Activated CD8-positive, alpha-beta T cell treated with anti-CD3 and anti-CD28 coated beads for 36 hours (primary cell): ENCODE measurements around the gene KNL1. TPM values are rescaled to one million over a fixed set of nuclear protein-coding genes. Genes with fewer than 3 reads are reported as not detected.

Experiments used
- ATAC-seq: fragments of 200-7000 bp; cut with Tn5 transposase; one replicate; pipeline ENCODE4 v1.10.0; 2021; ENCODE audit warnings: mild to moderate bottlenecking, moderate library complexity
- CTCF ChIA-PET: fragments of 350-600 bp; sonication (Branson Sonifier 250); formaldehyde crosslinking; loops from one replicate; lab custom pipeline; 2021; ENCODE audit warnings: antibody characterized with exemption; lab: Charles Lee
- POLR2A ChIA-PET: fragments of 350-600 bp; sonication (Branson Sonifier 250); formaldehyde crosslinking; loops from one replicate; lab custom pipeline; 2021; ENCODE audit warnings: antibody characterized with exemption; lab: Charles Lee
- DNase-seq: peaks from one replicate; pipeline ENCODE4 v3.0.0-alpha.2; 2020
- H3K27ac Mint-ChIP-seq: one replicate; pipeline ENCODE4 v1.8.0; 2021; ENCODE audit warnings: mild to moderate bottlenecking, mixed read lengths
- H3K27me3 Mint-ChIP-seq: one replicate; pipeline ENCODE4 v1.8.0; 2021; ENCODE audit warnings: mixed read lengths
- H3K36me3 Mint-ChIP-seq: one replicate; pipeline ENCODE4 v1.8.0; 2021; ENCODE audit warnings: low read depth, mixed read lengths
- H3K4me1 Mint-ChIP-seq: one replicate; pipeline ENCODE4 v1.8.0; 2021; ENCODE audit warnings: low read depth, mixed read lengths
- H3K4me3 Mint-ChIP-seq: one replicate; pipeline ENCODE4 v1.8.0; 2021; ENCODE audit warnings: mild to moderate bottlenecking, moderate library complexity, mixed read lengths
- H3K9me3 Mint-ChIP-seq: one replicate; pipeline ENCODE4 v1.8.0; 2021; ENCODE audit warnings: mixed read lengths
- intact Hi-C: fragments of 100-400 bp; cut with micrococcal nuclease; formaldehyde crosslinking; loops from one replicate; pipeline ENCODE4 v1.10.0; 2022
- total RNA-seq, 2 experiments: library from RNA; stranded (reverse); gene quantifications; one replicate each; pipeline ENCODE4 v1.2.3, GENCODE V29; 2021
- TF ChIP-seq, protein P1 (sequence below): fragments of 200-600 bp; IDR thresholded peaks from one replicate; pipeline ENCODE4 v1.8.0; 2022; ENCODE audit warnings: antibody characterized with exemption, mild to moderate bottlenecking

KNL1 gene
- total RNA-seq, 2 experiments from 2014 or later: 20.9 to 22.8 TPM

GRCh38 chr15:40598672-40599071, 4.6 kb downstream of the KNL1 start:
- ATAC-seq: no peak
- Mint-ChIP-seq H3K27ac (no peak overlapping the region), H3K9me3 (no peaks in the 10 kb centered on the region), H3K36me3 (peaks cover under 1% of the 10 kb centered on the region), H3K27me3 (peaks cover 5% of the 10 kb centered on the region), H3K4me3 (no peak overlapping the region), H3K4me1 (peaks cover 8% of the 10 kb centered on the region)
- intact Hi-C loops: no loop called here
- TF ChIP-seq, protein P1, sequence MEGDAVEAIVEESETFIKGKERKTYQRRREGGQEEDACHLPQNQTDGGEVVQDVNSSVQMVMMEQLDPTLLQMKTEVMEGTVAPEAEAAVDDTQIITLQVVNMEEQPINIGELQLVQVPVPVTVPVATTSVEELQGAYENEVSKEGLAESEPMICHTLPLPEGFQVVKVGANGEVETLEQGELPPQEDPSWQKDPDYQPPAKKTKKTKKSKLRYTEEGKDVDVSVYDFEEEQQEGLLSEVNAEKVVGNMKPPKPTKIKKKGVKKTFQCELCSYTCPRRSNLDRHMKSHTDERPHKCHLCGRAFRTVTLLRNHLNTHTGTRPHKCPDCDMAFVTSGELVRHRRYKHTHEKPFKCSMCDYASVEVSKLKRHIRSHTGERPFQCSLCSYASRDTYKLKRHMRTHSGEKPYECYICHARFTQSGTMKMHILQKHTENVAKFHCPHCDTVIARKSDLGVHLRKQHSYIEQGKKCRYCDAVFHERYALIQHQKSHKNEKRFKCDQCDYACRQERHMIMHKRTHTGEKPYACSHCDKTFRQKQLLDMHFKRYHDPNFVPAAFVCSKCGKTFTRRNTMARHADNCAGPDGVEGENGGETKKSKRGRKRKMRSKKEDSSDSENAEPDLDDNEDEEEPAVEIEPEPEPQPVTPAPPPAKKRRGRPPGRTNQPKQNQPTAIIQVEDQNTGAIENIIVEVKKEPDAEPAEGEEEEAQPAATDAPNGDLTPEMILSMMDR: no peak
- POLR2A ChIA-PET: interaction anchor here (0.6 to 0.9 kb wide), 3 partner anchors 11 to 183 kb away, joined by 3 to 4 read pairs (median 3); partner anchors contain the start of gene RPUSD2
- CTCF ChIA-PET: interaction anchor here (1.0 kb wide), 1 partner anchor 11 kb away, joined by 4 read pairs; no protein-coding TSS in a partner anchor
- no peak for DNase-seq

- peaks cover 2% of the 10 kb centered on the region for H3K36me3 Mint-ChIP-seq
- POLR2A ChIA-PET: no interaction called here
- TF ChIP-seq, protein P1: no peak
- no peak for DNase-seq
- no peaks in the 10 kb centered on the region for H3K27me3 Mint-ChIP-seq
- no peaks in the 10 kb centered on the region for H3K9me3 Mint-ChIP-seq
- H3K4me1 Mint-ChIP-seq: no peaks in the 10 kb centered on the region
- H3K27ac Mint-ChIP-seq: no peak overlapping the region
- H3K4me3 Mint-ChIP-seq: no peak overlapping the region
- intact Hi-C loops: no loop called here
- CTCF ChIA-PET: interaction anchor here (0.7 to 3.0 kb wide), 3 partner anchors 9 to 181 kb away, joined by 3 to 13 read pairs (median 4); no protein-coding TSS in a partner anchor
- no peak for ATAC-seq
These were observed 6.9 kb downstream of the KNL1 start for GRCh38 chr15:40600956-40601355.

DNA sequence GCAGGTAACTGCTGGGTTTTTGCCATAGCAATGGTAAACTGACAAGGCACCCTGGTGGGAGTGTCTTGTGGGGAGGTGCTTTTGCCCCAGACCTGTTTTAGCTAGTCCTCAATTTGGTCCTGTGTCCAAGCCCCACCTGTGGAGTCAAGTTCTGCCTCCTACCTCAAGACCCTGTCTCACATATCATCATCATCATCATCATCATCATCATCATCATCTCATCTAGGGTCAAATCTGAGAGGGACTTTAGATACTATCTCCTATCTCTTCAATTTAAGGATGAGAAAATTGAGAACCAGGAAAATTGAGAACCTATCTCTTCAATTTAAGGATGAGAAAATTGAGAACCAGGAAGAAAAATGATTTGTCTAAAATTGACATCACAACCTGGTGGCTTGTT, 9.9 kb downstream of the KNL1 start:
- ChIA-PET POLR2A (no interaction called here), CTCF (interaction anchor here (0.8 to 1.7 kb wide), 3 partner anchors 9 to 254 kb away, joined by 3 read pairs; no protein-coding TSS in a partner anchor)
- Mint-ChIP-seq H3K27ac (no peak overlapping the region), H3K4me1 (no peaks in the 10 kb centered on the region), H3K36me3 (peaks cover 4% of the 10 kb centered on the region), H3K27me3 (no peaks in the 10 kb centered on the region), H3K4me3 (no peak overlapping the region), H3K9me3 (no peaks in the 10 kb centered on the region)
- ATAC-seq: no peak
- DNase-seq: no peak
- TF ChIP-seq, protein P1: no peak
- intact Hi-C loops: no loop called here

DNA sequence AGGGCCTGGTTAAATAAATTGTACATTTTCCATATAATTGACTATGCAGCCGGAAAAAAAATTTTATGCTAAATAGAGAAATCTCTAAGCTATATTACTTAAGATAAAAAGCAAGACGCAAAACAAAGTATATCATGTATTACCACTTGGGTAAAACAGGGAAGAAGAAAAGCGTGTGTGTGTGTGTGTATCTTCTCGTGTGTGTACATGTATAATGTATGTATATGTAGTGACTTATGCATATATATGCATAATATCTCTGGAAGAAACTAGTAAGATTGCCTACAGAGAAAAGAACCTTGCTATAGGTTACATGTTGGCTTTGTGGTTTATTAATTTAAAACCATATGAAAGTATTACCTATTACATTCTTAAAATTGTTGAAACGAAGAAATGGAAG, 19.0 kb downstream of the KNL1 start:
- TF ChIP-seq, protein P1: no peak
- ChIA-PET CTCF (no interaction called here), POLR2A (no interaction called here)
- DNase-seq (no peak), ATAC-seq (no peak)
- H3K4me3 Mint-ChIP-seq: no peak overlapping the region
- no peaks in the 10 kb centered on the region for H3K27me3 Mint-ChIP-seq
- H3K9me3 Mint-ChIP-seq: no peaks in the 10 kb centered on the region
- H3K4me1 Mint-ChIP-seq: no peaks in the 10 kb centered on the region
- H3K36me3 Mint-ChIP-seq: peaks cover 3% of the 10 kb centered on the region
- intact Hi-C loops: no loop called here
- H3K27ac Mint-ChIP-seq: no peak overlapping the region

DNA sequence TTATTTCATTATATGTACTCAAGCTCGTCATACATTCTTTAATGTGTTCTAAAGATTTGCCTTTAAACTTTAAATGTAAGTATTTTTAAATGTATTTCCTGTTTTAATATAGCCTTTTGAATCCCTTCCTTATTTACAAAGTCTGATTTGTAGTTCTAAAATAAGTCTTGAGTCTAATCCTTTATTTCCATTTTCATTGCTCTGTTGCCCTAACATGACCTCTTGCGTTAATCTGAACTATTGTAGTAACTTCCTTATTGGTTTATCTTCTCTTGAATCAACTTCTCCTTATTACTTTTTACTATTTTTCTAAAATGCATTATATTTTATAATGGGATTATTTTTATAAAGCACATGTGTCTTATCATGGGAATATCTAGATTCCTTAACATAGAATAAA, 24.0 kb downstream of the KNL1 start:
- Mint-ChIP-seq H3K9me3 (no peaks in the 10 kb centered on the region), H3K4me1 (no peaks in the 10 kb centered on the region), H3K27ac (no peak overlapping the region), H3K27me3 (no peaks in the 10 kb centered on the region), H3K4me3 (no peak overlapping the region), H3K36me3 (peaks cover 10% of the 10 kb centered on the region)
- ATAC-seq (no peak), DNase-seq (no peak)
- CTCF ChIA-PET: no interaction called here
- TF ChIP-seq, protein P1: no peak
- POLR2A ChIA-PET: no interaction called here
- intact Hi-C loops: no loop called here
